ENCODE results near the gene WDR77. TPM values are rescaled to one million over a fixed set of nuclear protein-coding genes. Genes with fewer than 3 reads are reported as not detected.

The WDR77 gene
- total and polyA plus RNA-seq, 2 of the 4 experiments (the other 2 are of a cell fraction): 80.8 to 87.0 TPM

GRCh38 chr1:111417755-111418154, 31.3 kb downstream of the WDR77 start:
- POLR2A ChIA-PET (ENCODE audit: unreplicated experiment): no interaction called here

More at GRCh38 chr1:111417755-111418154, 31.3 kb downstream of the WDR77 start:
- Histone ChIP-seq H2AFZ (replicated peaks; ENCODE audit: low read length, poor library complexity) (no peak overlapping the region), H3K23ac (ENCODE audit: low read depth, low read length) (peak overlapping the region; percentile 81), H3K4me3 (ENCODE audit: insufficient read depth, low read depth, low read length) (no peak overlapping the region), H4K20me1 (ENCODE audit: insufficient read depth, low read length) (no peaks in the 10 kb centered on the region), H2AK9ac (replicated peaks; ENCODE audit: low read depth, low read length, poor library complexity) (no peak overlapping the region), H2BK20ac (ENCODE audit: low read depth, low read length) (peak overlapping the region; percentile 94), H2BK15ac (ENCODE audit: low read depth, low read length) (peak overlapping the region; percentile 95; the same call in 2 of the 3 replicates), H3K4ac (ENCODE audit: low read depth, low read length) (peak overlapping the region; percentile 93; the same call in 1 of the 2 replicates), H4K8ac (ENCODE audit: low read depth in 2 of 2, low read length in 2 of 2) (peak overlapping the region in 1 of 2 experiments; percentile 91; a peak in 3 of 4 replicates), H2BK5ac (ENCODE audit: low read depth, low read length, poor library complexity, severe bottlenecking) (peak overlapping the region; percentile 78), H3K18ac (ENCODE audit: low read depth, low read length) (peak overlapping the region; percentile 48; the same call in 1 of the 2 replicates), H3K9me3 (ENCODE audit: control insufficient read depth, insufficient read depth, low read length) (no peaks in the 10 kb centered on the region), H2AK5ac (ENCODE audit: low read depth, low read length) (peak overlapping the region; percentile 74; the same call in 1 of the 2 replicates), H3K9ac (ENCODE audit: low read depth, low read length) (no peak overlapping the region), H3K14ac (replicated peaks; ENCODE audit: low read depth, low read length) (peak overlapping the region; percentile 91), H3K27ac (ENCODE audit: insufficient read depth, low read length) (peak overlapping the region; percentile 82; the same call in 1 of the 2 replicates), H3K27me3 (ENCODE audit: control insufficient read depth, insufficient read depth, low read length) (no peaks in the 10 kb centered on the region; the same call in 1 of the 2 replicates), H3K4me1 (ENCODE audit: control insufficient read depth, insufficient read depth, low read length) (peaks cover 5% of the 10 kb centered on the region), H4K91ac (ENCODE audit: insufficient read depth, low read depth, low read length) (peak overlapping the region; percentile 86), H3K56ac (ENCODE audit: extremely low read depth, insufficient read depth, low read length) (no peak overlapping the region), H2BK120ac (ENCODE audit: low read depth, low read length) (peak overlapping the region; percentile 92), H3K4me2 (ENCODE audit: low read depth, low read length) (peak overlapping the region; percentile 69), H3K9me1 (ENCODE audit: insufficient read depth, low read length) (peaks cover 10% of the 10 kb centered on the region; the same call in 1 of the 2 replicates), H3K79me1 (ENCODE audit: low read depth in 1 of 2, low read length in 2 of 2) (no peaks in the 10 kb centered on the region), H3K36me3 (ENCODE audit: control insufficient read depth, insufficient read depth, low read length) (no peaks in the 10 kb centered on the region), H4K5ac (ENCODE audit: low read depth, low read length) (peak overlapping the region; percentile 47; the same call in 1 of the 2 replicates)
- no CpG with 5 or more reads among the region's 1 CpG for WGBS, 2 experiments (ENCODE audit: extremely low coverage in 2 of 2, insufficient read length in 1 of 2)
- in situ Hi-C loops (cut with MboI; ENCODE audit: low sequenced_read_pairs): no loop called here
- CTCF ChIA-PET: interaction anchor here (0.7 to 2.2 kb wide), 3 partner anchors 18 to 207 kb away, joined by 3 to 7 read pairs (median 3); no protein-coding TSS in a partner anchor
- ATAC-seq (ENCODE audit: low read depth): peak; percentile 87
- intact Hi-C loops (cut with micrococcal nuclease): no loop called here
- dilution Hi-C loops (cut with HindIII; ENCODE audit: low sequenced_read_pairs, unreplicated experiment): no loop called here
- TF ChIP-seq CEBPB (IDR thresholded peaks at IDR 0.05; ENCODE audit: low read depth, low read length) (peak; percentile 82), MAZ (IDR thresholded peaks at IDR 0.05; ENCODE audit: borderline replicate concordance, low read depth, low read length) (peak; percentile 51; the same call in 1 of the 2 replicates), POLR2A (IDR thresholded peaks at IDR 0.05; ENCODE audit: low read depth, low read length) (no peak), CTCF (conservative IDR thresholded peaks at IDR 0.05; ENCODE audit: low read depth, low read length) (no peak), SMC3 (IDR thresholded peaks at IDR 0.05; ENCODE audit: low read depth, low read length) (no peak), RFX5 (IDR thresholded peaks at IDR 0.05; ENCODE audit: low read depth, low read length) (no peak)
- DNase-seq: peak; percentile 78
- no TSS peak for BruUV-seq (replicated peaks)

Measured in IMR-90 (cell line).